HFFc6 (cell line): ENCODE data around the gene PARP6. TPM values are rescaled to one million over a fixed set of nuclear protein-coding genes. Genes with fewer than 3 reads are reported as not detected.

Experiments
- DNase-seq: peaks from one replicate; pipeline ENCODE4 v3.0.0-alpha.2; 2018
- H3K27ac Mint-ChIP-seq: 2 replicates; pipeline ENCODE4 v1.8.0; 2020; ENCODE audit warnings: mild to moderate bottlenecking, mixed read lengths
- H3K27me3 Mint-ChIP-seq: 2 replicates; pipeline ENCODE4 v1.8.0; 2021; ENCODE audit warnings: mild to moderate bottlenecking, moderate library complexity, mixed read lengths; ENCODE audit not compliant: insufficient read depth
- H3K36me3 Mint-ChIP-seq: 2 replicates; pipeline ENCODE4 v1.8.0; 2021; ENCODE audit warnings: low read depth, mixed read lengths
- H3K4me1 Mint-ChIP-seq: 2 replicates; pipeline ENCODE4 v1.8.0; 2020; ENCODE audit warnings: low read depth, mixed read lengths
- H3K4me3 Mint-ChIP-seq: 2 replicates; pipeline ENCODE4 v1.8.0; 2020; ENCODE audit warnings: mild to moderate bottlenecking, moderate library complexity, mixed read lengths
- H3K9me3 Mint-ChIP-seq: 2 replicates; pipeline ENCODE4 v1.8.0; 2020; ENCODE audit warnings: mild to moderate bottlenecking, mixed read lengths
- long read RNA-seq: library from polyadenylated mRNA; unstranded; transcript quantifications from one replicate; pipeline ENCODE4 v2.0.0, GENCODE V29; 2019
- total RNA-seq, 6 experiments: library from RNA; stranded (reverse); fragmentation: NEBNext Ultra II Directional; extraction: Animal tissue kit (Norgen Biotek cat#: 25700); gene quantifications; 2 replicates in 1 of 6; 3 replicates in 5 of 6; pipeline ENCODE4 v1.2.3, GENCODE V29; 2021
- TF ChIP-seq, protein P1 (sequence below): fragments of 200-600 bp; sonication (generic); IDR thresholded peaks from 2 replicates; pipeline ENCODE4 v1.5.0; 2021; ENCODE audit warnings: antibody characterized with exemption, mild to moderate bottlenecking

The PARP6 gene, protein sequence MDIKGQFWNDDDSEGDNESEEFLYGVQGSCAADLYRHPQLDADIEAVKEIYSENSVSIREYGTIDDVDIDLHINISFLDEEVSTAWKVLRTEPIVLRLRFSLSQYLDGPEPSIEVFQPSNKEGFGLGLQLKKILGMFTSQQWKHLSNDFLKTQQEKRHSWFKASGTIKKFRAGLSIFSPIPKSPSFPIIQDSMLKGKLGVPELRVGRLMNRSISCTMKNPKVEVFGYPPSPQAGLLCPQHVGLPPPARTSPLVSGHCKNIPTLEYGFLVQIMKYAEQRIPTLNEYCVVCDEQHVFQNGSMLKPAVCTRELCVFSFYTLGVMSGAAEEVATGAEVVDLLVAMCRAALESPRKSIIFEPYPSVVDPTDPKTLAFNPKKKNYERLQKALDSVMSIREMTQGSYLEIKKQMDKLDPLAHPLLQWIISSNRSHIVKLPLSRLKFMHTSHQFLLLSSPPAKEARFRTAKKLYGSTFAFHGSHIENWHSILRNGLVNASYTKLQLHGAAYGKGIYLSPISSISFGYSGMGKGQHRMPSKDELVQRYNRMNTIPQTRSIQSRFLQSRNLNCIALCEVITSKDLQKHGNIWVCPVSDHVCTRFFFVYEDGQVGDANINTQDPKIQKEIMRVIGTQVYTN
- total RNA-seq = 10 to 100 TPM; 21.6 to 27.8 (median 24.6) TPM
- long read RNA-seq, partial matches to known transcripts = 1 of 6 reads
- long read RNA-seq, other reads (novel, unspliced or antisense) = 4 of 6 reads

DNA sequence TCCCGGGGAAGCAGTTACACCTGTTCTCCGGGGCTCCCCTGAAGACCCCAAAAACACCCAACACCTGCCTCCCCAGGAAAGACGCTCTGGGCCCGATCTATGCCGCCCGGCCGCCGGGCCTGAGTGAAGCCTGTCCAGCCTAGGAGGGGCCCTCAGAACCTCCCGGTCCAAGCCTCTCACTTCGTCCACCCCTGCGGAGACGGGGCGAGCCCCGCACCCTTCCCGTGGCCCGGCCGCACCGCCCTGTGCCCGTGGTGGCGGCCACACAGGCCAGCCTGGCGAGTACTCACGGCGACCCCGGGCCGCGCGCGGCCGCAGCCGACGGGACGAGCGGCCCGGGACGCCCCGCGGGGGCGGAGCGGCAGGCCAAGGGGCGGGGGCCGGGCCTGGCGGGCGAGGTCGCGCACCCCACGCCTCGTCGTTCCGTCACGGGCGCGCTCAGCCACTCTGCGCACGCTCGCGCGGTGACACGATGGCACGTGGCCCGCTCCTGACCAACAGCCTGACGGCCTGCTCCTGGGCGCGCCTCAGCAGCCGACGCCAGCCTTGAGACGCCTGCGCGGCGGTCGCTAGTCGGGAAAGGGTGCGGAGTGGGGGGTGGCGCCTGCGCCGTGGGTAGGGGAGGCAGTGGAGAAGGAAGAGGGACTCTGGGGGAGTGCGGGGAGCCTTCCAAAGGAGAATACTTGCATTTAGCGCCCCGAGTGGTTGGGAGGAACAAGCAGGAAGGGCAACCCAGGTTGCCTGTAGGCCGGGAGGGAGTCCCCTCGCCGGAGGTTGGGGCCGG lies at the start of gene PARP6:
Gene PARP6 (minus strand): TSS at position 342 of the 784 bp plus-strand sequence. CDS start 5,077 bp downstream, outside the sequence.
- Mint-ChIP-seq H3K4me3 (peak within 1 kb of the TSS; percentile 93), H3K27ac (peak within 1 kb of the TSS; percentile 82), H3K36me3 (peaks cover 10% of the 10 kb centered on the region), H3K9me3 (no peaks in the 10 kb centered on the region), H3K4me1 (peaks cover 44% of the 10 kb centered on the region), H3K27me3 (peaks cover 6% of the 10 kb centered on the region)
- peak; percentile 96 for DNase-seq
- TF ChIP-seq, protein P1, sequence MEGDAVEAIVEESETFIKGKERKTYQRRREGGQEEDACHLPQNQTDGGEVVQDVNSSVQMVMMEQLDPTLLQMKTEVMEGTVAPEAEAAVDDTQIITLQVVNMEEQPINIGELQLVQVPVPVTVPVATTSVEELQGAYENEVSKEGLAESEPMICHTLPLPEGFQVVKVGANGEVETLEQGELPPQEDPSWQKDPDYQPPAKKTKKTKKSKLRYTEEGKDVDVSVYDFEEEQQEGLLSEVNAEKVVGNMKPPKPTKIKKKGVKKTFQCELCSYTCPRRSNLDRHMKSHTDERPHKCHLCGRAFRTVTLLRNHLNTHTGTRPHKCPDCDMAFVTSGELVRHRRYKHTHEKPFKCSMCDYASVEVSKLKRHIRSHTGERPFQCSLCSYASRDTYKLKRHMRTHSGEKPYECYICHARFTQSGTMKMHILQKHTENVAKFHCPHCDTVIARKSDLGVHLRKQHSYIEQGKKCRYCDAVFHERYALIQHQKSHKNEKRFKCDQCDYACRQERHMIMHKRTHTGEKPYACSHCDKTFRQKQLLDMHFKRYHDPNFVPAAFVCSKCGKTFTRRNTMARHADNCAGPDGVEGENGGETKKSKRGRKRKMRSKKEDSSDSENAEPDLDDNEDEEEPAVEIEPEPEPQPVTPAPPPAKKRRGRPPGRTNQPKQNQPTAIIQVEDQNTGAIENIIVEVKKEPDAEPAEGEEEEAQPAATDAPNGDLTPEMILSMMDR = peak; percentile 71

DNA sequence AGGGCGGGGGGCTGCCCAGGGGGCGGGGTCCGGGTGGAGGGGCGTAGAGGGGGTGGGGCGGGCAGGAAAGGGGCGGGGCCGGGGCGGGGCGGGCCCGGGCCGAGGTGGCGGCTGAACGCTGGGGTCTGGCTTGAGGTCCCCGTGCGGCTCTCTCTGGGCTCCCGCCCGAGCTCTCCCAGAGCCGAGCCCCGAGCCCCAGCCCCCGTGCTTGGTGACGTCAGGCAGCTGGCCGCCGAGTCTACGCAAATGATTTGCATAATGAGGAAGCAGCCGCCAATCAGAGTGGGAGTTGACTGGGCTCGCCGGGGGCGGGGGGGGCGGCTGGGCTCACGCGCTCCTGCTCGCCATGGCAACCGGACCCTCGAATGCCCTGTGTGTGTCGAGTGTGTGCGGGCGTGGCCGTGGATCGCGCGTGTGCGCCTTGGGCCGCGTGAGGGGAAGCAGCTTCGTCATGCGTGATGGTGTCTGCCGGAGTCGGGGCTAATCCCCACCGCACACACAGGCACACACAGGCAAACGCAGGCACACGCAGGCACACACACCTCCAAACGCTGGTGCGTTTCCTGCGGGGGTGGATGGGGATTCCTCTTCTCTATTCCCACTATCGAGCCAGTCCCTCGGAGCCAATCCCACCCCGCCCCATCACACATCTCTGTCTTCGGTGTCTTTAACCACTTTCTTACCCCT lies 47.8 kb upstream of the PARP6 start, which contains the start of gene CELF6:
Gene CELF6 (minus strand): TSS at position 173 of the 687 bp plus-strand sequence. CDS start 283 bp downstream, outside the sequence.
- TF ChIP-seq, protein P1 = no peak
- Mint-ChIP-seq H3K4me1 (peaks cover 20% of the 10 kb centered on the region), H3K27me3 (peaks cover 10% of the 10 kb centered on the region), H3K36me3 (peaks cover 13% of the 10 kb centered on the region; the same call in 1 of the 2 replicates), H3K9me3 (peaks cover 9% of the 10 kb centered on the region; the same call in 1 of the 2 replicates), H3K27ac (peak within 1 kb of the TSS; percentile 50; the same call in 1 of the 2 replicates), H3K4me3 (peak within 1 kb of the TSS; percentile 85)
- DNase-seq = peak; percentile 55

DNA sequence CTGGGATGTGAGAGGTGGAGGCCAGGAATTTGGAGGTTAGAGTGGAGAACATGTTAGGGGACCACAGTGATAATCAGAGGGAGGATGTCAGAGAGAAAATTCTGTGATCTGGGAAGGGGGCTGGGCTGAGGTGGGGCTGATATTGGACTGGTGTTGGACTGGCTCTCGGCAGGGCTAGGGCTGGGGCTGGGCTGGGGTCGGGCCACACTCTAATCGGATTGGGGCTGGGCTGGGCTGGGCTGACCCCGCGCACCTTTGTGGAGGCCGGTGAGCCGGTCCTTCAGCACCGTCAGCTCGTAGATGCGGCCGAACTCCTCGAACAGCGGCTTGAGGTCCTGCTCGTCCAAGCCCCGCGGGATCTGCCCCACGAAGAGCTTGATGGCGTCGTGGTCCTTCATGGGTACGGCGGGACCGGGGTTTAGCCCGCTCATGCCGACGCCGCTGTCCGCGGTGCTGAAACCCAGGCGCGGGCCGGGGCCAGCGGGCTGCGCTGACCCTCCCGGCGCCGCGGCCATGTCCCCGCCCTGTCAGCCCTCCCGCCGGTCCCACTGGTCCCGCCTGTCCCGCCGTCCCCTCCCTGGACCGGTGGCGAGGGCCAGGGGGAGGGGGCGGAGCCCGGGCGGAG lies 47.1 kb upstream of the PARP6 start:
- peaks cover 10% of the 10 kb centered on the region for H3K27me3 Mint-ChIP-seq
- TF ChIP-seq, protein P1 = no peak
- H3K27ac Mint-ChIP-seq = no peak overlapping the region; the same call in 1 of the 2 replicates
- H3K36me3 Mint-ChIP-seq = peaks cover 11% of the 10 kb centered on the region; the same call in 1 of the 2 replicates
- DNase-seq = peak; percentile 10
- peaks cover 9% of the 10 kb centered on the region; the same call in 1 of the 2 replicates for H3K9me3 Mint-ChIP-seq
- H3K4me3 Mint-ChIP-seq = peak overlapping the region; percentile 68
- peaks cover 20% of the 10 kb centered on the region for H3K4me1 Mint-ChIP-seq

DNA sequence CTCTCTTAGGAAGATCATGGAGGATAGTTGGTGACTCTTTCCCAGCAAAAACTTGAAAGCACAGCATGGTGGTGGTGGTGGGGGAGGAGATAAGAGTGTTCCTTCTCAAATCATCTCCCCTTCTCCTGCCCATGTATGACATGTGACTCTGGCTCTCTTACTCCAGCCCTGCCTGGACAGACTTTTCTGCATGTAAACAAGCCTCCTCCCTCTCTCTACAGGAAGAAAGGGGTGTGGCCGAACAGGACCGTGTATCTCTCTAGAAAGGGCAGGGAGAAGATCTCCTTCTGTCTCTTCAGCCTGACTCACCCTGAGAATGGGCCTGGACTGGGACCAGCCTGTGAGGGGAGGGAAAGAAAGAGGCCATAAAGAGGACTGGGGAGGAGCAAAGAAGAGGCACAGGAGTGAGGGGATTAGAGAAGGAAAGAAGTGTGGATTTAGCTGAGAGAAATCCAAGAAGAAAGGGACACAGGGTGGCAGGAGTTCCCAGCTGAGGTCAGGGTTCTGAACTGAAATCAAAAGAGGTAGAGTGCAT lies 46.1 kb upstream of the PARP6 start:
- H3K4me3 Mint-ChIP-seq = peak overlapping the region; percentile 68
- peaks cover 1% of the 10 kb centered on the region; the same call in 1 of the 2 replicates for H3K36me3 Mint-ChIP-seq
- H3K27ac Mint-ChIP-seq = no peak overlapping the region

More for the DNA sequence above, 46.1 kb upstream of the PARP6 start:
- peaks cover 2% of the 10 kb centered on the region; the same call in 1 of the 2 replicates for H3K9me3 Mint-ChIP-seq
- peaks cover 20% of the 10 kb centered on the region for H3K4me1 Mint-ChIP-seq
- no peak for DNase-seq
- peaks cover 10% of the 10 kb centered on the region for H3K27me3 Mint-ChIP-seq
- TF ChIP-seq, protein P1 = no peak
